ENCODE measurements around the gene SLC25A51.
"Not testable (repeated sequence)": the region's sequence is repeated elsewhere in the genome, so short reads cannot be mapped to it uniquely, and the experiment has no call there.

The SLC25A51 gene

DNA sequence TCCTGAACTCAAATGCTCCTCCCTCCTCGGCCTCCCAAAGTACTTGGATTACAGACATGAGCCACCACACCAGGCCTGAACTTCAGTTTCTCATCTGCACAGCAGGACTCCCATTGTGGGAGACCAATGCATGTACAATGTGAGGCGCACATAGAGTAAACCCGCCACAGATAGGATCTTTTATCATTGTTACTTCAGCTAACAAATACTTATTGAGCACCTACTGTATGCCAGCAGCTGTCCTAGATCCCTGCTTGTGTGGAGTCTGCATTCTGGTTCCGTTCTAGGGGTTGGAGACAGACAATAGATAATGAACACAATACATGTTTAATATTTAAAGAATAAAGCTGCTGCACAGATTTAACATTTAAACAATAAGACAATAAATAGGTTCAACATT lies 6.3 kb upstream of the SLC25A51 start:
- TF ChIP-seq, protein P1, sequence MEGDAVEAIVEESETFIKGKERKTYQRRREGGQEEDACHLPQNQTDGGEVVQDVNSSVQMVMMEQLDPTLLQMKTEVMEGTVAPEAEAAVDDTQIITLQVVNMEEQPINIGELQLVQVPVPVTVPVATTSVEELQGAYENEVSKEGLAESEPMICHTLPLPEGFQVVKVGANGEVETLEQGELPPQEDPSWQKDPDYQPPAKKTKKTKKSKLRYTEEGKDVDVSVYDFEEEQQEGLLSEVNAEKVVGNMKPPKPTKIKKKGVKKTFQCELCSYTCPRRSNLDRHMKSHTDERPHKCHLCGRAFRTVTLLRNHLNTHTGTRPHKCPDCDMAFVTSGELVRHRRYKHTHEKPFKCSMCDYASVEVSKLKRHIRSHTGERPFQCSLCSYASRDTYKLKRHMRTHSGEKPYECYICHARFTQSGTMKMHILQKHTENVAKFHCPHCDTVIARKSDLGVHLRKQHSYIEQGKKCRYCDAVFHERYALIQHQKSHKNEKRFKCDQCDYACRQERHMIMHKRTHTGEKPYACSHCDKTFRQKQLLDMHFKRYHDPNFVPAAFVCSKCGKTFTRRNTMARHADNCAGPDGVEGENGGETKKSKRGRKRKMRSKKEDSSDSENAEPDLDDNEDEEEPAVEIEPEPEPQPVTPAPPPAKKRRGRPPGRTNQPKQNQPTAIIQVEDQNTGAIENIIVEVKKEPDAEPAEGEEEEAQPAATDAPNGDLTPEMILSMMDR (conservative IDR thresholded peaks at IDR 0.05; ENCODE audit: low read depth, low read length): no peak
- Histone ChIP-seq H3K4me2 (no peak overlapping the region), H4K20me1 (ENCODE audit: insufficient read depth) (no peaks in the 10 kb centered on the region), H3K79me2 (ENCODE audit: insufficient read depth, low read depth) (no peaks in the 10 kb centered on the region), H2AFZ (ENCODE audit: low read depth) (no peak overlapping the region), H3K4me3 (IDR thresholded peaks at IDR 0.05; ENCODE audit: insufficient read depth, low read depth, low read length) (no peak overlapping the region), H3K27me3 (ENCODE audit: insufficient read depth, low read depth) (no peaks in the 10 kb centered on the region), H3K36me3 (ENCODE audit: insufficient read depth) (no peaks in the 10 kb centered on the region), H3K4me1 (ENCODE audit: low read depth, poor library complexity, severe bottlenecking) (no peaks in the 10 kb centered on the region), H3K9ac (no peak overlapping the region), H3K27ac (no peak overlapping the region)

DNA sequence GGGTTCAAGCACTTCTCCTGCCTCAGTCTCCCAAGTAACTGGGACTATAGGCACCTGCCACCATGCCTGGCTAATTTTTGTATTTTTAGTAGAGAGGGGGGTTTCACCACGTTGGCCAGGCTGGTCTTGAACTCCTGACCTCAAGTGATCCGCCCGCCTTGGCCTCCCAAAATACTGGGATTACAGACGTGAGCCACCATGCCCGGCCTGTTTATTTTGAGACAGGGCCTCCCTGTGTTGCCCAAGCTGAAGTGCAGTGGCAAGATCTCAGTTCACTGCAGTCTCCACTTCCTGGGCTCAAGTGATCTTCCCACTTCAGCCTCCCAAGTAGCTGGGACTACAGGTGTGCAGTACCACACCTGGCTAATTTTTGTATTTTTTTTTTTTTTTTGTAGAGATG lies 5.9 kb upstream of the SLC25A51 start:
- not testable (repeated sequence) for H2AFZ ChIP-seq (ENCODE audit: low read depth); H3K4me3 ChIP-seq (IDR thresholded peaks at IDR 0.05; ENCODE audit: insufficient read depth, low read depth, low read length)

DNA sequence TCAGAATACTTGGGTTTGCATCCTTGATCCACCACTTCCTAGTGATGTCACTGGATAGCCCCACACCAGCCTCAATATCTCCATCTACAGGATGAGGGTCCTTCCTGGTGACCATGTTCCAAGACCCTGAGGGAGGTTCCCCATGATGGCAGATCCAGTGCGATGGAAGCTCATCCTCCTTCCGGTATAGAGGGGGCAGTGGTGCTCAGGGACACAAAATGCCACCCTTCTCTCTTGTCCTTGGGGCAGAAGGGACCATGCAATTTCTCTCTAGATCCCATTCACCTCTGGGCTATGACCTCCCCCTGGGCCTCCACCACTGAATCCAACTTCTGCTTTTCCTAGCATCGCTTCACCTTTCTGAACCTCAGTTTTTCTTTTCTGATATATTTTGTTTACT lies 5.4 kb upstream of the SLC25A51 start:
- H3K27ac ChIP-seq: no peak overlapping the region
- no peaks in the 10 kb centered on the region for H3K36me3 ChIP-seq (ENCODE audit: insufficient read depth)
- no peak overlapping the region for H3K9ac ChIP-seq
- no peak overlapping the region for H3K4me2 ChIP-seq
- H3K79me2 ChIP-seq (ENCODE audit: insufficient read depth, low read depth): no peaks in the 10 kb centered on the region
- TF ChIP-seq, protein P1 (conservative IDR thresholded peaks at IDR 0.05; ENCODE audit: low read depth, low read length): no peak
- H4K20me1 ChIP-seq (ENCODE audit: insufficient read depth): no peaks in the 10 kb centered on the region
- no peaks in the 10 kb centered on the region for H3K4me1 ChIP-seq (ENCODE audit: low read depth, poor library complexity, severe bottlenecking)
- no peaks in the 10 kb centered on the region for H3K27me3 ChIP-seq (ENCODE audit: insufficient read depth, low read depth)
- no peak overlapping the region for H2AFZ ChIP-seq (ENCODE audit: low read depth)
- no peak overlapping the region for H3K4me3 ChIP-seq (IDR thresholded peaks at IDR 0.05; ENCODE audit: insufficient read depth, low read depth, low read length)

More for the DNA sequence above, 5.9 kb upstream of the SLC25A51 start:
- not testable (repeated sequence) for H3K4me1 ChIP-seq (ENCODE audit: low read depth, poor library complexity, severe bottlenecking); H3K79me2 ChIP-seq (ENCODE audit: insufficient read depth, low read depth); H3K4me2 ChIP-seq; H3K9ac ChIP-seq; H4K20me1 ChIP-seq (ENCODE audit: insufficient read depth); H3K27me3 ChIP-seq (ENCODE audit: insufficient read depth, low read depth); H3K27ac ChIP-seq; H3K36me3 ChIP-seq (ENCODE audit: insufficient read depth)

DNA sequence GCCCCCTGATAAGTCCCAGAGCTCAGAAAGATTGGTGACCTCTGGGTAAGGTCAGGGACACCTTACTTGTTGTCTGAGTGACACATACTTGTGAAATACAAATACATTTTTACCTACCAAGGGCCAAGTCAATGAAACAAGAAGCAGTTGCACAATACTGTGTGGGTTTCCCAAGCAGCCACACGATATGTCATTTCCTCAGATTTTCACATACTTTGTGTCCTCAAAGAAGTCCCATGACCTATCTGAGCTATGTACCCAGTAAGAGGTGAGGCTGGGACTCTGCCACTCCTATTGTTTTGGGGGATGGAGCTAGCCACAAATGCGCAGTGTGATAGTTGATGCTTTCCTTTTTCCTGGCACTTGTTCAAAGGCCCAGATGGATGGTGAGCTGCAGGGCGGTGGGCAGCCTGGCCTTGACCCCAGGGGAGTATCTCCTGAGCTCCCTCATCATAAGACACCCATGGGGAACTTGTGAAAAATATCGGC lies 4.8 kb upstream of the SLC25A51 start:
- Histone ChIP-seq H3K4me3 (IDR thresholded peaks at IDR 0.05; ENCODE audit: insufficient read depth, low read depth, low read length) (no peak overlapping the region), H3K79me2 (ENCODE audit: insufficient read depth, low read depth) (no peaks in the 10 kb centered on the region), H3K9ac (no peak overlapping the region), H3K36me3 (ENCODE audit: insufficient read depth) (no peaks in the 10 kb centered on the region), H3K4me1 (ENCODE audit: low read depth, poor library complexity, severe bottlenecking) (no peaks in the 10 kb centered on the region), H3K4me2 (no peak overlapping the region), H3K27me3 (ENCODE audit: insufficient read depth, low read depth) (no peaks in the 10 kb centered on the region), H2AFZ (ENCODE audit: low read depth) (no peak overlapping the region), H4K20me1 (ENCODE audit: insufficient read depth) (no peaks in the 10 kb centered on the region), H3K27ac (no peak overlapping the region)
- TF ChIP-seq, protein P1 (conservative IDR thresholded peaks at IDR 0.05; ENCODE audit: low read depth, low read length): no peak

DNA sequence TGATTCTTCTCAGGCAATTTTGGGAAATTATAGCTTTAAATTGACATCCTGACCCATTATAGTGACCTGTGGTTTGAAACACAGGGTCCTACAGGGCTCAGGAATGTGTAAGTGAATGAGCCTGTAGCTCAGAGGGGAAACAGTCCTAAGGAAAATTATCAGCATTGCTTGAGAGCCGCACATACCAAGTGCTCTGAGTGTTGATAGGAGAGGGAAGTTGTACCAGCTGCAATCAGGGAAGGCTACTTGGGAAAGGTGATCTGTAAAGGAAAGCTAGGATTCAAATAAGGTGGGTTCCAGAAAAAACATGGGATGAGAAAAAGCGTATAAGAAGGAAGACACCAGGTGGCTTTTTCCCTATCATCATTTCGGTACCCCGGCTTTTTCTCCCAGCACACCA lies 4.4 kb upstream of the SLC25A51 start:
- Histone ChIP-seq H3K4me1 (ENCODE audit: low read depth, poor library complexity, severe bottlenecking) (no peaks in the 10 kb centered on the region), H3K36me3 (ENCODE audit: insufficient read depth) (no peaks in the 10 kb centered on the region), H3K9ac (no peak overlapping the region), H2AFZ (ENCODE audit: low read depth) (no peak overlapping the region), H3K27me3 (ENCODE audit: insufficient read depth, low read depth) (no peaks in the 10 kb centered on the region), H3K79me2 (ENCODE audit: insufficient read depth, low read depth) (0 out of 2 replicates have a peak, but pooled peaks cover 1% of the 10 kb centered on the region), H3K27ac (no peak overlapping the region), H3K4me3 (IDR thresholded peaks at IDR 0.05; ENCODE audit: insufficient read depth, low read depth, low read length) (no peak overlapping the region), H4K20me1 (ENCODE audit: insufficient read depth) (no peaks in the 10 kb centered on the region), H3K4me2 (no peak overlapping the region)
- TF ChIP-seq, protein P1 (conservative IDR thresholded peaks at IDR 0.05; ENCODE audit: low read depth, low read length): no peak

Measured in KMS-11 (cell line).